GM18507 (cell line): Measurements from ENCODE around the gene TP53BP1.

Source experiments
- DNase-seq: peaks from one replicate; pipeline ENCODE4 v3.0.0; 2011; ENCODE audit warnings: low read depth; ENCODE audit not compliant: insufficient read length; ENCODE audit errors: extremely low spot score
- FAIRE-seq: peaks from 2 replicates; lab custom pipeline; 2011; peaks lifted over from hg19 to GRCh38; lab: Jason Lieb, UNC

The TP53BP1 gene

GRCh38 chr15:43522247-43522646, 29.3 kb upstream of the TP53BP1 start:
- no peak for DNase-seq
- no peak for FAIRE-seq

- FAIRE-seq: no peak
- no peak for DNase-seq
Observed at GRCh38 chr15:43521419-43521818, 28.5 kb upstream of the TP53BP1 start.

GRCh38 chr15:43520138-43520537, 27.2 kb upstream of the TP53BP1 start:
- DNase-seq (no peak), FAIRE-seq (no peak)

GRCh38 chr15:43519196-43519595, 26.2 kb upstream of the TP53BP1 start:
- DNase-seq (no peak), FAIRE-seq (no peak)

- DNase-seq: no peak
- no peak for FAIRE-seq
Observed at GRCh38 chr15:43518197-43518761, 25.3 kb upstream of the TP53BP1 start.

GRCh38 chr15:43517354-43518196, 24.6 kb upstream of the TP53BP1 start, which contains the start of gene MAP1A:
Gene MAP1A (plus strand): TSS chr15:43517608. CDS start chr15:43521474, 3,866 bp downstream.
- FAIRE-seq (no peak), DNase-seq (no peak)

GRCh38 chr15:43516801-43517353, 23.9 kb upstream of the TP53BP1 start:
- FAIRE-seq: no peak

GRCh38 chr15:43516185-43516584, 23.2 kb upstream of the TP53BP1 start:
- DNase-seq (no peak), FAIRE-seq (no peak)

More at GRCh38 chr15:43516801-43517353, 23.9 kb upstream of the TP53BP1 start:
- DNase-seq: no peak

GRCh38 chr15:43515741-43516140, 22.8 kb upstream of the TP53BP1 start:
- DNase-seq: no peak
- no peak for FAIRE-seq

- FAIRE-seq: peak; percentile 54
- no peak for DNase-seq
Observed at GRCh38 chr15:43514241-43515057, 21.5 kb upstream of the TP53BP1 start.

- FAIRE-seq (no peak), DNase-seq (no peak)
Observed at GRCh38 chr15:43513550-43513949, 20.6 kb upstream of the TP53BP1 start.

- no peak for FAIRE-seq
- no peak for DNase-seq
Observed at GRCh38 chr15:43511012-43511885, 18.3 kb upstream of the TP53BP1 start.

- FAIRE-seq (peak; percentile 96), DNase-seq (peak; percentile 97)
Observed at GRCh38 chr15:43510200-43511011, 17.4 kb upstream of the TP53BP1 start.

- DNase-seq (no peak), FAIRE-seq (no peak)
Observed at GRCh38 chr15:43509660-43510199, 16.8 kb upstream of the TP53BP1 start.

- FAIRE-seq (no peak), DNase-seq (no peak)
Observed at GRCh38 chr15:43508991-43509659, 16.2 kb upstream of the TP53BP1 start.

GRCh38 chr15:43508421-43508820, 15.5 kb upstream of the TP53BP1 start:
- FAIRE-seq: no peak
- no peak for DNase-seq

- FAIRE-seq (no peak), DNase-seq (no peak)
Observed at GRCh38 chr15:43505738-43506137, 12.8 kb upstream of the TP53BP1 start.
